CMK (cell line): ENCODE results near the gene TRIM54.
"Not testable (repeated sequence)": the region's sequence is repeated elsewhere in the genome, so short reads cannot be mapped to it uniquely, and the experiment has no call there.

Source experiments
- DNase-seq: peaks from one replicate; pipeline ENCODE4 v3.0.0-alpha.2; 2010; ENCODE audit warnings: low read depth

TRIM54 gene

DNA sequence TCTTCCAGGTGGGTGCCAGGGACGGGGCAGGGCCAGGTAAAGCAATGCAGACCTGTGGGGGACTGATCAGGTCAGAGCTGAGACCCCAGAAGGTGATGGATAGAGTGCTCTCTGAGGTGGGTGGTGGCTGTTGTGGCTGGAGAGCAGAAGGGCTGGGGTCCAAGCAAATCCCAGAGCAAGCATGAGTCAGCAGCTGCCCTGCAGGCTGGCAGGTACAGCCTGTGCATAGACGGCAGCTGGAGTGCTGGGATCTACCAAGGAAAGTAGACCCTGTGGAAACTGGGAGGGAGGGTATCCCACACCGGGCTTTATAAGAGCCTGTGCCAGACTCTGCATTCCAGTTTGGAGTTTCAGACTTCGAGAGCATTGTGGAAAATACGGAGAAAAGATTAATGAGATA, 663 bp downstream of the TRIM54 start:
- DNase-seq = no peak

DNA sequence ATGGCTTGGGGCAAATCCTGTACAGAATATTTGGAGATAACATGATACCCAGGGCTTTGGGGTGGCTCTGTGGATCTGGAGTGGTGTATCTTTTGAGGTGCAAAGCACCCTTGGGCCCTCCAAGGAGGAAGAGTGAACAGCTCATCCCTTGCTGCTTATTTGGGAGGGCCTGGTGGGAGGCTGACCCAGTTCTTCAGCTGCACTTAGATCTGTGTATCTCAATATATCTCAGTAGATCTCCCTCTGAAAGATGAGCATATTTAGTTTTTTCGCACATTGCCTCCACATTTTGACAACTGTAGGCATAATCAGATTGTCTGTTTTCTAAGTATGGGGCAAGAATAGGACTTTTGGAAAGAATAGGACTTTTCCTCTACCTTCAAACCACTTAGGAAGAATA, 2.8 kb downstream of the TRIM54 start:
- DNase-seq = no peak

DNA sequence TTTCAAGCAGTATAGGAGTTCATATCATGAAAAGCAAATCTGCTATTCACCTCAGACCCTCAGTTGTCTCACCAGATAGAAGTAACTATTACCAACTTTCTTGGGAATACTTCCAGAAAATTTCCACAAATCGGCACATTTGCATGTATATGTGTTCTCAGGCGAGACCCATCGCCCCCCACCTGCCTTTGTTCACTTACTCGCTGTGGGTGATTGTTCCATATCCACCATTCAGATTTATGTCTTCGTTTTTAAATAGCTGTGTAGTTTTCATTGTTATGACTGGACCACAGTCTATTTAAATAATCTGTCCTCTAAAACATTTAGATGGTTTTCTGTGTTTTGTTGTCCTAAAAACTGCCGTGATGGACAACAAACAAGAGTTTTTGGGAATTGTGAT, 3.3 kb downstream of the TRIM54 start:
- DNase-seq = no peak

DNA sequence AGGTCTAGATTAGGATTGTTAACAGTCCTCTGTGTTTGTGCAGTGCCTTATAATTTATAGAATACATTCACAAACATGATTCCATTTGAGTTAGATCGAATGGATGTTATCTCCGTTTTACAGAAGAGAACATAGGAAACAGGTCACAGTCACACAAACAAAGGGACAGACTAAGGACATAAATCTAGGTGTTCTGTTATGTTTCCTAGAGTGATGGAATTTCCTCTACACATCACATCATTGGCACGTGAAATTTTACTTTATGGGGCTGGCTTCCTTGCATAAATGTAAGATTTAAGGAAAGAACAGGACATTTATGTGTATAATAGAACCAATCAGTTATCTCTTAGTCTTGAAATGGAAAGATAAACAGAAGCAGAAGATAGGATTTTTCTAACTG, 6.4 kb downstream of the TRIM54 start:
- no peak for DNase-seq

DNA sequence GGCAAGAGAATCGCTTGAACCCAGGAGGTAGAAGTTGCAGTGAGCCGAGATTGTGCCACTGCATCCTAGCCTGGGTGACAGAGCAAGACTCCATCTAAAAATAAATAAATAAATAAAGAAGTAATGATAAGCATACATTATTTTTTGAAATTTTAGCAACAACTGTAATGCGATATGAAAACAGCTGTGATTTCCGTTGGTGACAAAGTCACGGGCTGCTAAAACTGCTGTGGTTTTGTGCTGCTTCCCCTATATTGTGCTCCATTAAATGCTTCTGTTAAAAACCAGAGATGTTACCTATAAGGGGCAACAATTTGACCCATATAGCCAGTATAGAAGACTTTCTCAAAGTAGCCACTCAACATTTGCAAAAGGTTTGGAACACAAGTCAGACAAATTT, 8.3 kb downstream of the TRIM54 start:
- DNase-seq = no peak

DNA sequence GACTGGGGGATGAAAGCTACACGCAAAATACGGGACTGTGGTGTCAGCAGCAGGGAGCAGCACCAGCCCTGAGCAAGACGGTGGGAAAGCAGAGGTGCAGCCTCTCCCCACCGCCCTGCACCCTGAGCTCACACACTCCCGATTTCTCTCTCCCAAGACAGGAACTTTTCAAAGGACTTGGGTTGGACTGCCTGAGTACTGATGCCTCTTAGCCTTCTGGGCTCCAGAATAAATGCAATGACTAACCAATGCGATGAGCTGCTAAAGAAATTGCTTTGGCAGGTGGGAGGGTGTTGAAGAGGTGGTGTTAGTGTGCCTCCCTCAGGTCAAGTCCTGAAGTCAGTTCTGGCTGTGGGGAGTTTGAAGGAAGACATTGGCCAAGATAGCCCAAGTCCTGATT, 9.6 kb downstream of the TRIM54 start:
- no peak for DNase-seq

DNA sequence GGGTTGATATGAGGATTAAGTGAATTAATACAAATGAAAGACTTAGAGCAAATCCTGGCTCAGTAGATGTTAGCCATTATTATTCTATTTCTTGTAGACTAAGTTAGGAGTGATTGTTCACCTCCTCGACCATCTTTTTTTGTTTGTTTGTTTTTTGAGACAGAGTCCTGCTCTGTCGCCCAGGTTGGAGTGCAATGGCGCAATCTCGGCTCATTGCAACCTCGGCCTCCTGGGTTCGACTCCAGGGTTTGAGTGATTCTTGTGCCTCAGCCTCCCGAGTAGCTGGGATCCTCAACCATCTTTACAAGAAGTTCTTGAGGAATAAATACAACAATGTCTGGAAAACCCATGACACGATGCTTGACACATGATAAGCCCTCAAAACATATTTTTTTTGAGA, 12.7 kb downstream of the TRIM54 start:
- no peak for DNase-seq

DNA sequence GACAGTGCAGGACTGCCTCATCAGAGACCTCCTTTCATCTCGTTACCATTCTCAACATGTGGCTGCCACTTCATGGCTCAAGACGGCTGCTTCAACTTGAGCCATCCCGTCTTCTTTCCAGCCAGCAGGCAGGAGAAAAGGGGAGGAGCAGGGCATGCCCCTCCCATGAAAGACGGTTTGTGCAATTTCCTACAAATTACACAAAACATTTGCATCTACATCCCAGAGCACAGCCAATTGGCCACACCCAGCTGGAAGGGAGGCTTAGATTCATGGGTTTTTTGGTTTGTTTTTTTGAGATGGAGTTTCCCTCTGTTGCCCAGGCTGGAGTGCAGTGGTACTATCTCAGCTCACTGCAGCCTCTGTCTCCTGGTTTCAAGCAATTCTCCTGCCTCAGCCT, 14.3 kb downstream of the TRIM54 start:
- no peak for DNase-seq

DNA sequence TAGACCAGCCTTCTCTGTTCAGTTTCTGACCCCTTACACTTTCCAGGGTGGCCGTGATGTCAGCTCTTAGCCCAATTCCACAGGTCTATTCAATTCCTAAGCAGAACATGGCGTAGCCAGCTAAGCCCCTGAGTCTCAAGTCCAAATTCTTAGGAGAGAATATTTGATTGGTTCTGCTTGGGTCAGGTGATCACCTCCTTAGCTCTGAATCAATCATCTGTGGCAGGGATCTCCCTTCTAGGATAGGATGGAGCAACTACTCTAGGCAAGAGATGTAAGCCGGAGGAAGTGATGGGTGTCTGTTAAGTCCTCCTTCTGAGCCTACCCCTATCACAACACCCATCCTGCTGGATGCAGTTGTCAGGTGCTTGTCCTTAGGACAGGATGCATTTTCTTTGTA, 15.0 kb downstream of the TRIM54 start:
- DNase-seq = no peak

DNA sequence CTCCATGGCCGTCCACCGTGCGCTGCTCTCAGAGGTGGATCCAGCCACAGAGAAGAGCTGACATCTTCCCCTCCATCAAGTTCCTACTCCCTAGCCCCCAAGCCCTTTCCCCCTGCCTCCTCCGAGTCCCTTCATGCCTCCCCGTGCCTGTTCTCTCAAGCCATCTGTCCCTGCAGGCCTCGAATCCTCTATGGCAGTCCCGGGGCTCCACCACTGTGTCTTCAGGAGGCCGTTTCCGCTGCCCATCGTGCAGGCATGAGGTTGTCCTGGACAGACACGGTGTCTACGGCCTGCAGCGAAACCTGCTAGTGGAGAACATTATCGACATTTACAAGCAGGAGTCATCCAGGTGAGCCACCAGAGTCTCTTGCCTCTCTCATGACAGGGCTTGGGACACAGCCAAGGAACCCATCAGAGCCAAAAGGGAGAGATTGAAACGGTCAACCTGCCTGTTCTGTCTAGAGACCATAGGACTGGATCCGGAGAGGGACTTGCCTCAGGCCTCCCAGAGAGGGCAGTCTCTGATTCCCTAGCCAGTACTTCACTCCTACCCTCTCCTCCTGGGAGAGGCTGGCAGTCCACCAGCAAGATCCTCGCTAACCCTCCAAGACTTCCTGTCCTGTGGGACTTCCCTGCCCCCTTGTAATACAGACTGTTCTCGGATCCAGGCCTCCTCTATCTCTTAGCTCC, 16.3 kb downstream of the TRIM54 start:
- DNase-seq = no peak

DNA sequence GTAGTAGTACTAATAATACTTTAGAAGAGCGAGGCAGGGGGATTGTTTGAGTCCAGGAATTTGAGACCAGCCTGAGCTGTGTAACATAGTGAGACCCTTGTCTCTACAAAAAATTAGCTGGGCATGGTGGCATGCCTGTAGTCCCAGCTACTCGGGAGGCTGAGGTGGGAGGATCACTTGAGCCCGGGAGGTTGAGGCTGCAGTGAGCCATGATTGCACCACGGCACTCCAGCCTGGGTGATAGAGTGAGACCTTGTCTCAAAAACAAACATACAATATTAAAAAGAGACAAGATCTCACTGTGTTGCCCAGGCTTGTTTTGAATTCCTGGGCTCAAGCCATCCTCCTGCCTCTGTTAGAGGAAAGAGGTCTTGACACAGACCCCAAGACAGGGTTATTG, 18.4 kb downstream of the TRIM54 start:
- not testable (repeated sequence) for DNase-seq

DNA sequence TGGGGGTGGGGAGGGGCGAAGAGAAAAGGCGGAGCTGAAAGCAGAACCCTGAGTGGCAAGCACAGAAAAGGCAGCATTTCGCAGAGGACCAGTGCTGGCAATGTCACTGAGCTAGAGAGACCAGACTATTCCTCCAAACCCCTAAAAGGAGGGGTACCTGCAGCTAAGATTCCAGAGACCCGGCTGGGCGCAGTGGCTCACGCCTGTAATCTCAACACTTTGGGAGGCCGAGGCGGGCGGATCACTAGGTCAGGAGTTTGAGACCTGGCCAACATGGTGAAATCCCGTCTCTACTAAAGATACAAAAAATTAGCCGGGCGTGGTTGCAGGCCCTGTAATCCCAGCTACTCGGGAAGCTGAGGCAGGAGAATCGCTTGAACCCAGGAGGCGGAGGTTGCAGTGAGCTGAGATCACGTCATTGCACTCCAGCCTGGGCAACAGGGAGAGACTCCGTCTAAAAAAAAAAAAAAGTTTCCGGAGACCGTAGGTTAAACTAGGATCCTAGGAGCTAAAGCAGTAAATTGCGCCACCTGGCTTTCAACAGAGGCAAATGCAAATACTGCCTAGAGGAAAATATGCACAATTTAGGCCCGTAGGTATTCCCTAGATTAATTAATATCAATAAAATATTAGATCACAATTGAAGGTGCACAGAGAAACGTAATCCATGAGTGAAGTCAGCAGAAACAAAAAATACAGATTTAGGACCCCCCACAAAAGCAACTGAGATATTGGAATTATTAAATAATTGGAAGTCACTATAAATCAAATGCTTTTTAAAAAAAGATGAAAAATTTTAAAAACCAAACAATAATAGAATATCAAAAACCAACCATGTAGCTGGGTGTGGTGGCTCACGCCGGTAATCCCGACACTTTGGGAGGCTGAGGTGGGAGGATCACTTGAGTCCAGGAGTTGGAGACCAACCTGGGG, 21.1 kb downstream of the TRIM54 start:
- peak; percentile 52 for DNase-seq

DNA sequence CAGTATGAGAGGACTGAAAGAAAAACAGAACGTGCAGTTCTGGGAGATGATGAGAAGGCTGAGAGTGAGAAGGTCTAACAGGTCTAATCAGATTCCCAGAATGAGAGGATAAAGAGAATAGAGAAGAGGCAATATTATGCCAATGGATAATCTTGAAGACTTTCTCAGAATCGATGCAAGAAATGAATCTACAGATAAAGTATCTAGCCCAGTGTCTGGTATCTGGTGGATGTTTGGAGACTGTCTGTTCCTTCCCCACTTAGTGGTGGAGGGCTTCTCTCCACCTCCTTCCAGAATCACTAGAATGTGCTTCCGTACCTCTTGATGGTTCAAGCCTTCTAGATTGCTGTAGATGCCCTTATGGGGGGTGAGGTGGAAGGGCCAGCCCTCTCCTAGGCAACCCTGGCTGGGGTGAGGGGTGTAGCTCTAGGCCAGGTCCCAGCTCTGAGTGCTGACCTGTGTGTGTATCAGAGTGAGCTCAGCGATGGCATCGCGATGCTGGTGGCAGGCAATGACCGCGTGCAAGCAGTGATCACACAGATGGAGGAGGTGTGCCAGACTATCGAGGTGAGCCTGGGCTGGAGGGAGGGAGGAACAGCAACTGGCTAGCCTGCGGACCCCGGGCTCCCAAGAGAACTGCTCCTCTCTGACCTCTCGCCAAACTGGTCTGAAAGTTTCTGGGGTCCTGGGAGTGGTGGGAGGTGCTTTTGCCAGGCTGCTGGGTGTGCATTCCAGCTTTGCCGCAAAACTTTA, 22.4 kb downstream of the TRIM54 start:
- DNase-seq = no peak

DNA sequence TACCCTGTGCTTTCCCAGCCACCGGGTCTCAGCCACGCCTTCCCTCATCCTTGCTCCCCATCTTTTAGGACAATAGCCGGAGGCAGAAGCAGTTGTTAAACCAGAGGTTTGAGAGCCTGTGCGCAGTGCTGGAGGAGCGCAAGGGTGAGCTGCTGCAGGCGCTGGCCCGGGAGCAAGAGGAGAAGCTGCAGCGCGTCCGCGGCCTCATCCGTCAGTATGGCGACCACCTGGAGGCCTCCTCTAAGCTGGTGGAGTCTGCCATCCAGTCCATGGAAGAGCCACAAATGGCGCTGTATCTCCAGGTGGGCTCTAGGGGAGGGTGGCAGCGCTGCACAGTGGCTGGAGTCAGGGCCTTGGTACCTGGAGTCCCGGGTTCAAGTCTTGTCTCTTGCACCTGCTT, 23.3 kb downstream of the TRIM54 start:
- DNase-seq = no peak

DNA sequence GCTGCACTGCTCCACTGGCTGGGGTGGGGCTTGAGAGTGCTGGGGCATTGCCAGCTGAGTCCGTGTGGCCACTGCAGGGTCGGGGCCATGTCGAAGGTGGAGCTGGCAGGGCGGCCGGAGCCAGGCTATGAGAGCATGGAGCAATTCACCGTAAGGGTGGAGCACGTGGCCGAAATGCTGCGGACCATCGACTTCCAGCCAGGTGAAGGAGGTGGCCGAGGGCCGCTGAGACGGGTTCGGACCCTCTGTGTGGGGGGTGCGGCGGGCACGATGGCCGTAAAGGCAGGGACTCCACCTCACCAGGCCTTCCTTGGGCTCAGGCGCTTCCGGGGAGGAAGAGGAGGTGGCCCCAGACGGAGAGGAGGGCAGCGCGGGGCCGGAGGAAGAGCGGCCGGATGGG, 23.9 kb downstream of the TRIM54 start:
- DNase-seq = no peak

DNA sequence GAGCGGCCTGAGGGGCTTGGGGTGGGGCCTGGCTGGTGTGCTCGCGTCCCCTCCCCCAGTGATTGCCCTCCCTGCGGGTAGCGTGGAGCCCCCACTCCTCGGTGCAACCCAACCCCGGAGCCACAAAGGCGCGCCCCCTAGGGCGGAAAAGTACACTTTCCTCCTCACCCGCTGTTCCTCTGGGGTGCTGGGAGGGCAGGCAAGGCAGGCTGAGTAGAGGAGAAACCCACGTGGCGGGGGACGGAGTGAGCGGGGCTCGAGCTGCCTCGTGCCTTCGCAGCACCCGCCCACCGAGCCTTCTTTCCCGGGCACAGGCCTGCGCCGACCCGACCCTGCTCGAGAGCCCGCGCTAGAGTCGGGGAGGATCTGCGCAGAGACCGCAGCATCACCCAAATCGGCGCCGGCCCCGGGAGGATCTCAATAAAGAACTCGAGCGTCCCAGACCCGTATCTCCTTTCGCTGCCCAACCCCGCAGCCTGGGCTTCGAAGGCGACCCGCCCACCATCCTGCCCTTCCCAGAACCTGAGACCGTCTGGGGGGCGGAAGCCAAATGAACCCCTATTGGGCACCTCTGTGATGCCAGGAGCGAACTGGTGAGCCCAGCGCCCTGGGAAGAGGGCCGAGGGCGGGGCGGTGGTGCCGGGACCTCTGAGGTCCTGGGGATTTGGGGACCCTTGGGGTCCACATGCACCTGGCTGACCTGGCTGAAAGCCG, 24.5 kb downstream of the TRIM54 start:
- no peak for DNase-seq

DNA sequence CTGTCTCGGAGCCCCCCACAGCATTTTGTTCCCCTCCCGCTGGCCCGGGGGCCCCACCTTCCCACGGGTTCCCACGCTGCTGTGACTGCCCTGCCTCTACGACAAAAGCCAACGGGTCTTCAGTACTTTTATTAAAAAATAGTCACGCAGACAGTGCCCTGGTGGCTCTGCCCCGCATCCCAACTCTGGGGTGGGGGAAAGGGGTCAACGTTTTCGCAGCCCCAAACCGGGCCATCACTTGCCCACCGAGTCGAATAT, 25.0 kb downstream of the TRIM54 start:
- no peak for DNase-seq

DNA sequence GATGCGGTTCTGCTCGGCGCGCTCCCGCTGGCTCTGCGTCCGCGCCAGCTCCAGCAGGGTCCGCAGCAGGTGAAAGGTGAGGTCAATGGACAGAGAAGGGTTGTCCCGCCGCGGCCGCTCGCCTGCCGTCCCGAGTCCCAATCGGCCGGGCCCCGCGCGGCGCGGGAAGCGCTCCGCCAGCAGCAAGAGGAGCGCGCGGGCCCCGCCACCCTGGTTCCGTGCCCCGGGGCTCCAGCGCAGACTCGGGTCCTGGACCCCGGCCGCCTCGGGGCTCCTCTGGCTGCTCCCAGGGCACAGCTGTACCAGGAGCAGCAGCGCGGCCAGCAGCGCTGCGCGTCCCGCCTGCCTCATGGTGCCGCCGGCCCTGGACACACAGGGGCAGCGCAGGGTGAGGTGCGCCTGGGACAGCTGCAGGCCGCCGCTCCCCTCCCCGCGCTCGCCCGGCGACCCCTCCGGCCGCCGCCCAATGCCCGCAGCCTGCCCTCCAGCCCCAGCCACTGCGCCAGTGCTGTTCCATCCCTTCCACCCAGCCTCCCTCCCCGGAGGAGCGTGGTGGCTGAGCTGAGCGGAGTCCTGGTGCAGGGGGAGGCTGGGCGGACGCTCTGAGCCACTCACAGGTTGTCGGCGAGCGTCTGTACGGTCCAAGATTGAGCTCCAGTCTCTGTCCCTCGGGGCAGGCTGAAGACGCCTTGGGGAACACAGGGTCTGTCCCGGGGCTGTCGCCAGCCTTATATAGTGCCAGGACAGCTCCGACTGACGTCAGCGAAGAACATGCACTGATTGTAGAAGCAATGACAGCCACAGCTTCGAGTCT, 25.5 kb downstream of the TRIM54 start:
- DNase-seq = no peak

DNA sequence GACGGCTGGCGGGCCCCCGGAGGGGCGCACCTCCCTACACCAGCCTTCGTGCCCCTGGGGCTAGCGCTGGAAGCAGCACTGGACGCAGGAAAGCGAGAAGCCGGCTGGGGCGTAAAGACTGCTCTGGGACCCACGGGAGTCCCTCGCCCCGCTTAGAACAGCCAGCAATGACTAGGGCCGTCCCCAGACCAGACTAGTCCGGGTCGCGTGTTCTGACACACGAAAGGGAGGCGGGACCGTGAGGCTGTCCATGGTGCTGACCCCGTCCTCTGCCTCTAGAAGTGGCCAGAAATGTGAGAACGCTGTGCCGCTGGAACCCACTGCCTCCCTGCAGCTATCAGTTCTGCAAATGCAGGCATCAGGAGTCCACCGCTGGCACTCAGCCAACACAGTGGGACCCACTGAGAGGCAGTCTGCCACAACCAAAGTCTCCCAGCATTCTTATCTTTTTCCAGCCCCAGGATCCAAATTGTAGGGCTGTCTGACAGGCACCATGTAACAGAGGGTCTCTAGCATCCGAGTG, 26.2 kb downstream of the TRIM54 start, which contains the start of gene UCN:
UCN (minus strand) TSS at position 87 of the 523 bp plus-strand sequence. CDS start 550 bp downstream, outside the sequence.
- no peak for DNase-seq

DNA sequence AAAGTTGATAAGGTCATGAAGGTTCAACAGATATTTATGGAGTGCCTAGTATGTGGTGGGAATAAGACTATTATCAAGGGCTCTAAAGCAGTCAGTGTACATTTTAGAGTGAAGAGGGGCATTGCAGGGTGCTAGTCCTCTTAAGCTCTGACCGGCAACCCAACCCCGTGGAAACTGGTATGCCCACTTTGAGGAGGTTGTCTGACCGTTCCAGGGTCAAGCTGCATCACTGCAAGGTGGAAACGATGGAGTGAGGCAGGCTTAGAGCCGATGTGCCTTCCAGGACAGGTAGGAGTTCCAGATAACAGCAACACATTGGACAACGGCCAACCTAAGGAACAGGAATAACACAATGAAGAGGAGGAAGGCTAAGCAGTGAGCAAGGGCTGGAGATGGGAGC, 27.4 kb downstream of the TRIM54 start:
- no peak for DNase-seq

DNA sequence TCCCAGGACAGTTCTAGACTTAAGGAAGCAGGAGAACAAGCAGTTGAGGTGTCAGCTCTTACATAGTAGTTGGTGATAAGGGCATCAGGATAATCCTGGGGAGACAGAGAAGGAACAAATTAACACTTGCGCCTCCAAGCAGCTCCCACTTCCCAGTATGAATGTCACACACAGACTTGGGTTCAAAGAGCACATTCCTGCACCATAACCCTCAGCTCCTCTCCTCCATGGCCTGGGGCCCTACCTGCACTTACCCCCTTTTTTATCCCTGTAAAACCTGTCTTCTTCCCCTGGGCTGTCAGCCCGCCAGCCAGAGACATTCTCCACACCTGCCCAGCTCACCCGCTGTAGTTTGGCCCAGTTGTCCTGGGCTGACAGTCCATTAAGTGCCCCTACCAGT, 29.9 kb downstream of the TRIM54 start:
- no peak for DNase-seq
